GM18502 (cell line): Measurements from ENCODE around the gene APC2.

ENCODE experiments used
- ATAC-seq: cut with Tn5 transposase; IDR thresholded peaks from one replicate; pipeline ENCODE4 v1.9.1; 2021; ENCODE audit warnings: mild to moderate bottlenecking; ENCODE audit not compliant: unreplicated experiment, poor library complexity

APC2 gene, protein sequence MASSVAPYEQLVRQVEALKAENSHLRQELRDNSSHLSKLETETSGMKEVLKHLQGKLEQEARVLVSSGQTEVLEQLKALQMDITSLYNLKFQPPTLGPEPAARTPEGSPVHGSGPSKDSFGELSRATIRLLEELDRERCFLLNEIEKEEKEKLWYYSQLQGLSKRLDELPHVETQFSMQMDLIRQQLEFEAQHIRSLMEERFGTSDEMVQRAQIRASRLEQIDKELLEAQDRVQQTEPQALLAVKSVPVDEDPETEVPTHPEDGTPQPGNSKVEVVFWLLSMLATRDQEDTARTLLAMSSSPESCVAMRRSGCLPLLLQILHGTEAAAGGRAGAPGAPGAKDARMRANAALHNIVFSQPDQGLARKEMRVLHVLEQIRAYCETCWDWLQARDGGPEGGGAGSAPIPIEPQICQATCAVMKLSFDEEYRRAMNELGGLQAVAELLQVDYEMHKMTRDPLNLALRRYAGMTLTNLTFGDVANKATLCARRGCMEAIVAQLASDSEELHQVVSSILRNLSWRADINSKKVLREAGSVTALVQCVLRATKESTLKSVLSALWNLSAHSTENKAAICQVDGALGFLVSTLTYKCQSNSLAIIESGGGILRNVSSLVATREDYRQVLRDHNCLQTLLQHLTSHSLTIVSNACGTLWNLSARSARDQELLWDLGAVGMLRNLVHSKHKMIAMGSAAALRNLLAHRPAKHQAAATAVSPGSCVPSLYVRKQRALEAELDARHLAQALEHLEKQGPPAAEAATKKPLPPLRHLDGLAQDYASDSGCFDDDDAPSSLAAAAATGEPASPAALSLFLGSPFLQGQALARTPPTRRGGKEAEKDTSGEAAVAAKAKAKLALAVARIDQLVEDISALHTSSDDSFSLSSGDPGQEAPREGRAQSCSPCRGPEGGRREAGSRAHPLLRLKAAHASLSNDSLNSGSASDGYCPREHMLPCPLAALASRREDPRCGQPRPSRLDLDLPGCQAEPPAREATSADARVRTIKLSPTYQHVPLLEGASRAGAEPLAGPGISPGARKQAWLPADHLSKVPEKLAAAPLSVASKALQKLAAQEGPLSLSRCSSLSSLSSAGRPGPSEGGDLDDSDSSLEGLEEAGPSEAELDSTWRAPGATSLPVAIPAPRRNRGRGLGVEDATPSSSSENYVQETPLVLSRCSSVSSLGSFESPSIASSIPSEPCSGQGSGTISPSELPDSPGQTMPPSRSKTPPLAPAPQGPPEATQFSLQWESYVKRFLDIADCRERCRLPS (N-terminal part only)

DNA sequence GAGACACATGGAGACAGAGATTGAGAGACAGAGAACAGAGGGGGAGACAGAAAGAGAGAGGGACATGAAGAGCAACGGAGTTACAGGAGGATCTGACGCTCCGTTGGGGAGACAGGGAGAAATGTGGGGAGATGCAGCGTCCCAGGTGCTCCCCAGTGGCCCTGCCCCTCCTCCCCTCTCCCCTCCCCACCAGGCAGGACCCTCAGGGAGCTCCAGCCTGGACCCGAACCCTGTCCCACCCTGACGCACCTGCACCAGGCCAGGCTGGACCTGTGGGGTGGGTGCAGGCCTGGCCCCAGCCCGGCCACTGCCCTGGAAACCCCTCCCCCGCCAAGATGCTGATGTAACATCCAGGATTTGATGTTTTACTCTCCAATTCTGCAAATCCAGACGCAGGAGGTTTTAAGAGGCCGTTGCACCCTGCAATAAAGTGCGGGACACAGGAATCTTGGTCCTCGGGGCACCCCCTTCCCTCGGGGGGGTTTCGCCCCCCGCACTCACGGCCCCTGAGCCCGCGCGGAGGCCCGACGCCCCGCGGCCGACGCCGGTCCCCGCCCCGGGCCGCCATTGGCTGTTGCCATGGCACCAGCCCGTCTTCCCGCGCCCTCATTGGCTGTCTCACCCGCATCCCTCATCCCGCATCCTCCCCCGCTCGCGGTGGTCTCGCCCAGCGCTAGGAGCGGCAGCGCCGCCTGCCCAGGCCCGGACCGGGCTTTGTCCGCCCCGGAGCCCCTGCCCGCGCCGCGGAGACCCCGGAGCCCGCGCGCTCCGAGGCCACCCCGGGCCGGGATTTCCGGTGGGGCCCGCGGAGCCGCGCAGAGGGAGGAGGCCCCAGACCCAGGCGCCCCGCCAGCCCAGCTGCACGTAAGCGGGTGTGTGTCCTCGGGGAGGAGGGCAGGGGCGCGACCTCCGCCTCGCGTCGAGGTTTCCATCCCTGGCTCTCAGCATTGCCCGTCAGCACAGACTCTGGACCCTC, at the start of gene APC2:
Gene APC2 (plus strand): TSS at position 655 of the 976 bp plus-strand sequence. CDS start 2,881 bp downstream, outside the sequence.
- ATAC-seq, result no peak

DNA sequence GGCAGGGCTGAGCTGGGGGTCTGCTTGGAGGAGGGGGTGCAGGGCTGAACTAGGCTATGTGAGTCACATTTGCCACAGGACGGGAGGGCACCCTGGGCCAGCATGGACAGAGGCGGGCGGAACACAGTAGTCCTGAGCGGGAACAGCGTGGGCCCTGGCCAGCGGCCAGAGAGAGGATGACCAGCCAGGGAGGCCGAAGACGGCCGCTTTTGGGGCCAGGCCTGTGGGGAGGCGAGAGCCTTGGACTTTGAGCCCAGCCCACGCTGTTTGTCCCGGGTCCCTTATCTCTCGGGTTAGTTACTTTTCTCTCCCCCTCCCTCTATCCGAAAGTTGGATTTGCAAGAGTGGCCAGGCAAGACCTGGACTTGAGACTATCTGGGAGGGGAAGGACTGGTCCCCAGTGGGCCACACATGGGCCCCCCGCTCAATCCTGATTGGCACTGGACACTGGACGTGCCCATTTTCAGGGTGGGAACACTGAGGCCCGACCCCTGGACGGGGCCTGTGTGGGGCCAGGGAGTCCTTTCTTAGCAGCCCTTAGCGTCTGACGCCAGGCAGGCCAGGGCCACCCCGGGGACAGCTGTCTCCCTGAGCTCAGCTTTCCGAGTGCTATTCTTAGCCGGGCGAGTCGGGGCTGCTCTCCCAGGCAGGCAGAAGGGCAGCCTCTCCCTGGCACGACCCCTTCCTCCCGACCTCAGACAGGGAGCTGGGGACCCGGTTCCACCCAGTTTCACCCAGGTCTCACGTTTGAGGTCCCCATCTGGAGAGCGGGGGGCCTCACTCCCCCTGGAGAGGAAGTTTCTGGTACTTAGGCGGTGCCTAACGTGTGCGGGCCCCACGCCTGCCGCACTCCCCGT, 49.4 kb upstream of the APC2 start:
- ATAC-seq, result no peak

DNA sequence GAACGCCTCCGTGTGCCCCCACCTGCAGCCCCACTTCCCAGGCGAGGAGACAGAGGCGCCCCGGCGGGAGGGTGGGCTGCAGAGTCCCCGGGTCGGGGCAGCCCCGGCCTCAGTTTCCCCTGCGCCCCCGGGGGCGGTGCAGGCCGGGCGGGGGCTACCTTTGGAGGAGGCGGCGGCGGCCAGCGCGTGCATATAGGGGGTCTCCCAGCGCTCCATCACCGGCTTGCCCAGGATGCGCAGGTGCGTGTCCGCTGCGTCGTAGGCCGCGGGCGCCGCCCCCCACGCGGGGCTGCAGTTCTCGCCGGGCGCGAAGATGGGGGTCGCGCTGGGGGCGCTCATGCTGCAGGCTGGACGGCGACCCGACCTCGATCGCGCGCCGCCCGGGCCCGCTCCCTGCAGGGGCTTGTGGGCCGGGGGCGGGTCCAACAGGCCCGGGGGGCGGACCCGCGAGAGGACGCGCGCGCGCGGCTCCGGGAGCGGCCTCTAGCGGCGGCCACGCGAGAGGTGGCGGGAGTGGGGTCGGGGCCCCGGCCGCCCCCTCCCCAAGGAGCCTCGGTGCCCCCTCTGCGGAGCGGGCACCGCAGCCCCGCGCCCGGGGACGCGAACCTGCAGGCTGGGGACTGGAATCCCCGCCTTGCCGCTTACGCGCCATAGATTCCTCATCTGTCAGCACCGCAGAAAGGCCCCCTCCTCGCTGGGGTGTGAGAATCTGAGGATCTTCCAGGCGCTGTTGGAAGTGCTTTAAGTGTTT, 48.6 kb upstream of the APC2 start, which contains the start of gene GAMT:
Gene GAMT (minus strand): TSS at position 405 of the 751 bp plus-strand sequence. CDS start 66 bp downstream, at position 339.
- no peak for ATAC-seq

DNA sequence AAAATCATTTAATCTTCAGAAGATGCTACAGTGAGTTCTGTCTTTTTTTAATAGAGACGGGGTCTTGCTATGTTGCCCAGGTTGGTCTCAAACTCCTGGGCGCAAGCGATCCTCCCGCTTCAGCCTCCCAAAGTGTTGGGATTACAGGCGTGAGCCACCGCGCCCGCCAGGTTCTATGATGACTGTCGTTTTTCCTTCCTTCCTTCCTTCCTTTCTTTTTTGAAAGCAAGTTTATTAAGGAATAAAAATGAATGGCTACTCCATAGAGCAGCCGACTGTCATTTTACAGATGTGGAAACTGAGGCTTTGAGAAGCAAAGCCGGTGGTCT, 48.1 kb upstream of the APC2 start:
- ATAC-seq, result no peak

DNA sequence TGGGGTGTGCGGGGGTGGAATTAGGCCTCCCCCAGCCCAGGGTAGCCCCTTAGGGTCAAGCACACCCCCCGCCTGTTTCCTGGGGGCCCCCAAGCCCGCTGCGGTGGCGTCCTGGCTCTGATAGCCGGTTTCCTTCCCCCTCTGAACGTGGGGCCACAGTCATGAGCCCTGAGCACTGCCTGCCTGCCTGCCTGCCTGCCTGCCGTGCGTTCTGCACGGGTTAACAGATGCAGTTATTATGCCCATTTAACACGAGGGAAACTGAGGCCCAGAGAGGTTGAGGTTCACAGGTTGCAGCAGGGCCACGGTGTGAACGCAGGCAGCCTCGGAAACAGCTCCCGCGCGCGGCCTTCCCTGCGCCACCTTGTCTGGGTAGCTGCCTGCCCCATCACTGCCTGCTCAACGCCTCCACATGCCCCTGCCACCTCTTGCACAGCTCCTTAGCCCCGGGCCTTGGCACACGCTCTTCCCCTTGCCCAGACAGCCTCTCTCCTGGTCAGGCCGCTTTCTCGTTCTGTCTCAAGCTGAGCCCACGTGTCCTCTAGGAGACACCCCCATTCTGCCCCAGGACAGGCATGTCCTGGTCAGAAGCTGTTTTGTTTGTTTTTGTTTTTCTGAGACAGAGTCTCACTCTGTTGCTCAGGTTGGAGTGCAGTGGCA, 47.4 kb upstream of the APC2 start:
- ATAC-seq, result no peak

DNA sequence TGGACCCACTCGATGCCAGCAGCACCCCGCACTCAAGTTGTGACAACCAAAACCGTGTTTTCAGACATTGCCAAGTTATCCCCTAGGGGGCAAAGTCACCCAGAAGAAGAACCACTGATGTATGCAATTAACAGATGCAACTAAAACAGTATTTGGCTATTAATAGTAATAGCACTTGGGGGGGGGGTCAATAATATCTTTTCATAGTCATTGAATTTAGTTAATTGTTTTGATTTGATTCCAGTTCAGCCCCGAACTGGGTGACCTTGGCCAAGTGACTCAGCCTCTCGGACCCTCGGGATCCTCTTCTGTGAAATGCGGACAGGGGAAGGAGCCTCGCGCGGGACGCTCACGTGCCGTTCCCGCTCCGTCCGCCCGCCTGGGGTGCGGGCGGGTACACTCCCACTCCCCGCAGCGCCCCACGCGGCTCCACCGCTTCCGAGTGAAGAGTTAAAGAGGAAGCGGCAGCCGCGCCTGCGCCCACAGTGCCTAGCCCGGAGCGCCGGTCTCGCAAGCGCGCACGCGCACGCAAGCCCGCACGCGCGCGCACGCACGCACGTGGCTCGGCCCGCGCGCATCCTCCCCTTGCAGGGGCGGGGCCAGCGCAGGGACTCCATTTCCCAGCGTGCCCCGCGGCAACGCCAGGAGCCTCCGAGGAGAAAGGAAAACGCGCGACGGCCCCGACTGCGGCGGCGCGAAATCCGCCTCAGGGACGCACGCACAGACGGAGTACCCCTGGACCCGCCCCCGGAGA, 43.0 kb upstream of the APC2 start:
- ATAC-seq, result peak; percentile 79

DNA sequence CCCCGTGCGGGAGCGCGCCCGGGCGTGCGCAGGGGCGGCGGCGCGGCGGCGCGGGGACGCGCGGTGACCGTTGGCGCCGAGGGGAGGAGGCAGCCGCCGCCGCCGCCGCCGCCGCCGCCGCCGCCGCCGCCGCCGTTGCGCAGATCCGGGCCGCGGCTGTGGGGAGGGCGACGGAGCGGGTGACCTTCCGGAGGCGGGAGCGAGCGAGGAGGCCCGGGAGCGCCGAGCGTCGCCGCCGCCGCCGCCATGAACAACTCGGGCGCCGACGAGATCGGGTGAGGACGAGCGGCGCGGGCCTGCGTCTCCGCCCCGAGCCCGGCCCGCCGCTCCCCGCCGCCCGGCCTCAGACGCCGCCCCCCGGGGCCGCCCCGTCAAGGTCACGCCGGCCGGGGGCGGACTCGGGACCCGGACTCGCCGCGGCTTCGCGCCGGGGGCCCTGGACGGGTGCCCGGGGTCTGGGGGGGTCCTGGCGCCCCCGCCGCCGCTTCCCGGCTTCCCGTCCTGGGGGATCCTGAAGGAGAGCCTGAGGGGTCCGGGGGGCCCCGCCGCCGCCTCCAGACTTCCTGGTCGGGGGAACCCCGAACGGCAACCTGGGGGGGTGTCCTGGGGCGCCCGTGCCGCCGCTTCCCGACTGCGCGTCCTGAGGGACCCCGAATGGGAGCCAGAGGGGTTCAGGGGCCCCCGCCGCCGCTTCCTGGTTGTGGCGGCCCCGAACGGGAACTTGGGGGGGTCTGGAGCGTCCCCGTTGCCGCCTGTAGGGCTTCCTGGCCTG, 42.2 kb upstream of the APC2 start, which contains the start of gene DAZAP1:
Gene DAZAP1 (plus strand): TSS at position 59 of the 772 bp plus-strand sequence. CDS start 188 bp downstream, at position 247.
- ATAC-seq, result peak; percentile 40

DNA sequence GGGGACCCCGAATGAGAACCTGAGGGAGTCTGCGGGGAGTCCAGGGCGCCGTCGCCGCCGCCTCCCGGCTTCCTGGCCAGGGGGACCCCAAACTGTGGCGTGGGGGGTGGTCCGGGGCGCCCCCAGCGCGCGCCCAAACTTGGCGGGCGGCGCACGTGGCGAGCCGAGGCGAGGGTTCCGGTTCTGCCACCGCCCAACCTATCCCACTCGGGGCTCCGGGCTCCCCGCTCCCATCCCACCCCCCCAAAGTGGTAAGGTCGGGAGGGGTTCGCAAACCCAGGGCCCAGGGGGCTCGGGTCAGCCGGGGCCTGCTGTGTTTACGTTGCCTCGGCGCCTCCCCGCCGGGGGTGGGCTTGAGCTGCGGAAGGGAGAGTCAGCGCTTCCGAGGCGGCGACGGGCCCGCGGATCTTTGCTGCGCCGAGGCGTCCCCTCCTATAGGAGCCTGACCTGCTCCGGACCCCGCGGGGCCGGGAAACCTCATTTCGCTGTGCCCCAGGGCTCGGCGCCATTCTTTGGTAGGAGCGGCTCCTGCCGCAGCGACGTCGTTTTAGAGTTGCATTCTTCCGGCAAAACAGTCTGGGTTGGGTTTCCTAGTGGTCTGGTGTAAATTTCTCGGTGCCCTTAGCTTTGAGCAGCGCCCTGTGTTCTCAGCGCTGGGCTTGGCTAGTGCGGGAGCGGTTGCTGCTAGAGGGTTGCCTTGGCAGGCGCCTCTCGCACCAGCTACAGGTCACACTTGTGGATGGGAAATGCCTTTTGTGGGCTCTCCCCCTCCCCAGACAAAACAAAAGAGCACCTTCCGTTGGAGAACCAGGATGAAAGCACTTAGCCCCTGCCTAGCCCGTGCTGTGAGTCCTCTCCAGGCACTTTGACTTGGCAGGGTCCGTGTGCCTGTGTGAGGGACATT, 41.4 kb upstream of the APC2 start:
- no peak for ATAC-seq

DNA sequence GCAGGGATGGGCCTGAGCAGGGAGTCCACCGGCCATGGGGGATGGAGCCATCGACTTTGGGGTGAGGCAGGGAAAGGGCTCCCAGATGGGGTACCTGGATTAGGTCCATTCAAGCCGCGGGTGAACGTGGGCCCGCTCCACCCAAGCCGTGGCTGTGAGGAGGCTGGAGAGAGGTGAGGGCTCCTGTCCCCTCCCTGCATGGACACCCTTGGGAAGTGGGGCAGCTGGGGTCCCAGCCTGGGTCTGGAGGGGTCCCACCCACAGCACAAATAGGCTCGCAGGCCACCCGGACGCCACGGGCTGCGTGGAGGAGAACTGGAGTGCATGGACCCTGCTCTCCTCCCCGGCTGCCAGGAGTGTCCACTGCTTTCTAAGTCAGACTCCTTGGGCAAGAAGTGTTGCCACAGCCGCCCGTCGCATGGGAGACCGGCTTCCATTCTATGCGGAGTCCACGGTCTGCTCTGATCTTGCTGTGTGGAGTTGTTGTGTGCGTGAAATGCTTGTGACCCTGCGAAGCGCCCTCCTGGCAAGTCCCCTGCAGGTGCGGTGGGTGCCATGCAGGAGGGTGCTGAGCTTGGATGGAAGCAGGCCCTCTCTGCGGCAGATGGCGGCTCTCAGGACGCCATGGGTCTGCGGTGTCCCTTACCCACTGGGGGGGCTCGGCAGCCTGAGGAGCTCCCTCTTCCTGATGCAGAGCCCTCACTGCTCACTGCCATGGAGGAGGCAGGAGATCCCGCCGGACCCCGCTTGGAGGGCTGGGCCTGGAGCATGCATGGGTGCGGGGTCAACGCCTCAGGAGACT, 40.5 kb upstream of the APC2 start:
- ATAC-seq, result no peak

DNA sequence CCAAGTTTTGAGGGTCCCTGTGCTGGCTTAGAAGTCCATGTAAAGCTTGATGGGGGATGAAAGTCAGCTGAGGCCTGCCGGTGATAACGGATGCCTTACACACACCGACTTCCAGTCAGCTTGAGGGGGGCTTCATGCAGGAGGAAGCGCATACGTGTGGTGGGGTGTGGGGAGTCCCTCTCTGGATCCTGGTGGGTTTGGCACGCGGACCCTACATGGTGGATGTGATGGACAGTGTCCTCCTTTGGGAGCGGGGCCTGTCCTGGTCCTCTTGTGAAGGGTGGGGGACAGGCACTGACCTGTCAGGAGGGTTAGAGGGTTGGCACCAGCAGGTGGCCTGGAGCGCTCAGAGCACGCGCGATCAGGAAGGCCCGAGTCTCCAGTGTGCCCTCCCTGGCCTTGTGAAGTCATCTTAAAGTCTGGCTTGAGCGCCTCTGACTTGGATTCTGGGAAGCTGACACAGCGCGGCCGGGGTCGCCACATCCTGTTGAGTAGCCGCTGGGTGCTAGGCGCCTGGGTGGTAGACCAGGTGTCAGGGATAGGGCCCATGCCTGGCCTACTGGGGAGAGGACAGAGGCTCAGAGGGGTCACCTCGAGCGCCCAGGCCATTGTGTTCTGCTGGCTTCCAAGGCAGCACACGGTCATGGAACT, 39.7 kb upstream of the APC2 start:
- no peak for ATAC-seq

DNA sequence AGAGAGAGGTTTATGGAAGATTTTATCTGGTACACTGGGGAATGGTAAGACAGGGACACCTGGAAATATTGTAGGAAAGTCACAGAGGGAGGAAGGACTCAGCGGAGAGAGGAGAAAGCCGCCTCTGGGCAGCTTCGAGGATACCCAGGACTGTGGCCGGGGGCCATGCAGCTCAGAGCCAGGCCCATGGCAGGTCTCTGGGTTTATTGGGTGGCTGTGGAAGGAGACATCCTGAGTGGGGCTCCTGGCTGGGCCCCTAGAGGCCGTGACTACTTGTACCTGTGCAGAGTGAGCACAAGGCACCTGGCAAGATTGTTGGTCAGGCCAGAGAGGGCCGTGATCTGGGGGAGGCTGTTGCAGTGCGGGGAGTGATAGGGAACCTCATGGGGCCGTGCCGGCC, 39.1 kb upstream of the APC2 start:
- no peak for ATAC-seq

DNA sequence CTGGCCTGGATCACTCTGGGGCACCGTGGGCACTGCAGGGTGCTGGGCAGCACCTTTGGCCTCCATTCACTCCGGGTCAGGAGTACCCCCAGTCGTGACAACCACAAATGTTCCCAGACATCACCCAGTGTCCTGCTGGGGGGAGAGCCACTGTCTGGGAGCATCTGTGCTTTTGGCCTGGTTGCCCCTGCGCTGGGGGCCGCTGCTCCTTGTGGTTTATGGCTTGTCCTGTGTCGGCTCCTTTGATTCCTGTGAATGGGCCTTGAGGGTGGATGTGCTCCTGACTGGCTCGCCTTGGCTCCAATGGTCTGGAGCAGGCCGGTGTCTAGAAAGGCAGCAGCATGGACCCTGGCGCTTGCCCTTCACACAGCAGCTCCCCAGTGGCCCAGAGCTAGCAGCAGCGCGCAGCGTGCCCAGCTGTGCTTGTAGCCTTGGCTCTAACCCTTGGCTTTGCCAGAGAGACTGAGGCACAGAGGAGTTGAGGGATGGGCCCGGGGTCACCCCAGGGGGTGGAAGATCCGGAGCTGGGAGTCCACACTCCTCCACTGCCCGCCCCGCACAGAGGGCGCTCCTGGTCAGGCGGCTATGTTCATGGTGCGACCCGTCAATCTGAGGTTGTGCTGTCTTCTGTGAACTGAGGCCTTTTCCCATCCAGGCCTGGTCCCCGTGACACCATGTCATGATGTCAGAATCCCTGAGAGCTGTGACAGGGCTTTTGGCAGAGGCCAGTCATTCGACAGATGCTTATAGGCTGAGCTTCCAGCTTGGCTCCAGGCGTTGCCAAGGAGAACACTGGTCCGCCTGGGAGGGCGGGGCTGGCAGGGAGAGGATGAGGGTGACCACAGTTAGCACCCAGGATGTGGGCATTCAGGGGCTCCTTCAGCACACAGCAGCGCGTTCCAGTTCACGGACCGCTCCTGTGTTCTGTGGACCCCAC, 38.4 kb upstream of the APC2 start:
- no peak for ATAC-seq
